GM19397 (cell line): ENCODE results near the gene RNASE7.
"Not testable (repeated sequence)": the region's sequence is repeated elsewhere in the genome, so short reads cannot be mapped to it uniquely, and the experiment has no call there.

Source experiments
- ATAC-seq: cut with Tn5 transposase; IDR thresholded peaks from one replicate; pipeline ENCODE4 v1.9.1; 2021; ENCODE audit warnings: mild to moderate bottlenecking, moderate library complexity; ENCODE audit not compliant: unreplicated experiment

RNASE7 gene

GRCh38 chr14:21023174-21023573 is 19.0 kb upstream of the RNASE7 start:
- no peak for ATAC-seq

- ATAC-seq, result no peak
These were observed 18.2 kb upstream of the RNASE7 start for GRCh38 chr14:21023817-21024584.

- ATAC-seq, result no peak
These were observed 17.4 kb upstream of the RNASE7 start, which contains the start of gene NDRG2 for GRCh38 chr14:21024585-21025370. NDRG2 (minus strand) TSS chr14:21025061; CDS start chr14:21023315, 1,746 bp downstream.

- ATAC-seq, result no peak
These were observed 16.5 kb upstream of the RNASE7 start for GRCh38 chr14:21025371-21026273.

GRCh38 chr14:21026274-21026987 is 15.7 kb upstream of the RNASE7 start:
- ATAC-seq, result no peak

GRCh38 chr14:21026988-21027315 is 15.2 kb upstream of the RNASE7 start:
- ATAC-seq, result no peak

GRCh38 chr14:21029917-21030316 is 12.2 kb upstream of the RNASE7 start, which contains the start of gene TPPP2:
TPPP2 (plus strand) TSS chr14:21030217; CDS start chr14:21030582, 365 bp downstream.
- no peak for ATAC-seq

GRCh38 chr14:21030531-21030930 is 11.6 kb upstream of the RNASE7 start:
- ATAC-seq, result no peak

GRCh38 chr14:21032326-21033132 is 9.6 kb upstream of the RNASE7 start:
- no peak for ATAC-seq

- no peak for ATAC-seq
These were observed 8.9 kb upstream of the RNASE7 start for GRCh38 chr14:21033133-21033698.

- ATAC-seq, result no peak
These were observed 7.5 kb upstream of the RNASE7 start, which contains the start of gene RNASE13 for GRCh38 chr14:21034707-21035106. RNASE13 (minus strand) TSS chr14:21034807; CDS start chr14:21034288, 519 bp downstream.

GRCh38 chr14:21036751-21037150 is 5.4 kb upstream of the RNASE7 start:
- ATAC-seq, result no peak

- ATAC-seq, result no peak
These were observed 5.0 kb upstream of the RNASE7 start for GRCh38 chr14:21037156-21037555.

- no peak for ATAC-seq
These were observed 3.4 kb upstream of the RNASE7 start for GRCh38 chr14:21038441-21039422.

GRCh38 chr14:21039585-21040369 is 2.4 kb upstream of the RNASE7 start:
- ATAC-seq, result no peak

- no peak for ATAC-seq
These were observed 1.7 kb upstream of the RNASE7 start for GRCh38 chr14:21040370-21040925.

GRCh38 chr14:21040941-21041340 is 1.2 kb upstream of the RNASE7 start:
- ATAC-seq, result not testable (repeated sequence)
